ENCODE data around the gene GATD1.

- TF ChIP-seq POLR2A (IDR thresholded peaks at IDR 0.05; ENCODE audit: borderline replicate concordance, extremely low read depth, insufficient read depth, insufficient read length) (peak; percentile 61), CTCF (IDR thresholded peaks at IDR 0.05 in 2 of 3, conservative IDR thresholded peaks at IDR 0.05 in 1 of 3; ENCODE audit: borderline replicate concordance in 1 of 3, insufficient read depth in 1 of 3, low read depth in 2 of 3, low read length in 2 of 3) (0 out of 6 replicates have a peak, but pooled peaks of 1 of the 3 experiments have one; percentile 1), POLR2AphosphoS5 (IDR thresholded peaks at IDR 0.05; ENCODE audit: low read depth, low read length) (peak; percentile 75)
Measured at GRCh38 chr11:747158-748006, 29.9 kb downstream of the GATD1 start, which contains the start of gene TALDO1.
